HEK293 (cell line): ENCODE measurements around the gene PAK4.

ENCODE experiments used
- CTCF ChIA-PET: fragments of 350-600 bp; formaldehyde crosslinking; extraction: SDS; loops from one replicate; lab custom pipeline; 2021; ENCODE audit warnings: antibody characterized with exemption; lab: Yijun Ruan, JAX
- POLR2A ChIA-PET: fragments of 300-600 bp; formaldehyde crosslinking; extraction: SDS; loops from one replicate; lab custom pipeline; 2020; ENCODE audit warnings: antibody characterized with exemption, inconsistent platforms; lab: Yijun Ruan, JAX
- H3K27ac ChIP-seq: fragments of 200-500 bp; sonication (Bioruptor generic); 2 replicates; pipeline ENCODE4 v1.5.1; 2014; ENCODE audit warnings: low read depth, low read length, control low read depth, inconsistent platforms; ENCODE audit errors: extremely low read depth
- H3K36me3 ChIP-seq, 2 experiments: fragments of 200-500 bp in 1 of 2; sonication (Bioruptor generic) in 1 of 2; 1 replicate in 1 of 2; 2 replicates in 1 of 2; pipeline ENCODE4 v1.5.1; 2014 to 2017; ENCODE audit warnings: inconsistent platforms in 2 of 2, low read length in 2 of 2; ENCODE audit not compliant: control insufficient read depth in 2 of 2, insufficient read depth in 1 of 2
- H3K4me1 ChIP-seq: fragments of 200-500 bp; sonication (Bioruptor generic); 2 replicates; pipeline ENCODE4 v1.5.1; 2014; ENCODE audit warnings: mild to moderate bottlenecking, low read length, inconsistent platforms; ENCODE audit not compliant: control insufficient read depth, insufficient read depth
- H3K4me3 ChIP-seq: 2 replicates; pipeline ENCODE4 v1.5.1; 2011; ENCODE audit warnings: low read depth, mild to moderate bottlenecking, control low read depth, low read length, moderate library complexity
- H3K9me3 ChIP-seq: fragments of 200-500 bp; sonication (Bioruptor generic); 2 replicates; pipeline ENCODE4 v1.5.1; 2014; ENCODE audit warnings: low read depth, low read length, inconsistent platforms; ENCODE audit not compliant: control insufficient read depth, insufficient read depth
- CTCF ChIP-seq: fragments of 450-650 bp; formaldehyde crosslinking; IDR thresholded peaks from 2 replicates; pipeline ENCODE4 v1.5.1; 2016; ENCODE audit warnings: missing biosample characterization, missing genetic modification characterization
- GLIS2 ChIP-seq: fragments of 450-650 bp; formaldehyde crosslinking; IDR thresholded peaks from 2 replicates; pipeline ENCODE4 v1.5.1; 2016; ENCODE audit warnings: missing biosample characterization, missing genetic modification characterization
- KLF1 ChIP-seq: fragments of 450-650 bp; formaldehyde crosslinking; IDR thresholded peaks from 2 replicates; pipeline ENCODE4 v1.5.1; 2016; ENCODE audit warnings: missing biosample characterization, missing genetic modification characterization
- OVOL3 ChIP-seq: fragments of 450-650 bp; formaldehyde crosslinking; IDR thresholded peaks from 2 replicates; pipeline ENCODE4 v1.5.1; 2016; ENCODE audit warnings: missing biosample characterization, missing genetic modification characterization
- SCRT1 ChIP-seq: fragments of 450-650 bp; formaldehyde crosslinking; IDR thresholded peaks from 2 replicates; pipeline ENCODE4 v1.5.1; 2016; ENCODE audit warnings: missing biosample characterization, missing genetic modification characterization, borderline replicate concordance
- WT1 ChIP-seq: fragments of 450-650 bp; formaldehyde crosslinking; IDR thresholded peaks from 2 replicates; pipeline ENCODE4 v1.5.1; 2016; ENCODE audit warnings: missing biosample characterization, missing genetic modification characterization
- YY2 ChIP-seq: fragments of 450-650 bp; formaldehyde crosslinking; IDR thresholded peaks from 2 replicates; pipeline ENCODE4 v1.5.1; 2016; ENCODE audit warnings: missing biosample characterization, missing genetic modification characterization
- ZBTB6 ChIP-seq: fragments of 450-650 bp; formaldehyde crosslinking; IDR thresholded peaks from 2 replicates; pipeline ENCODE4 v1.5.1; 2017; ENCODE audit warnings: missing biosample characterization, missing genetic modification characterization
- ZNF112 ChIP-seq: fragments of 450-650 bp; formaldehyde crosslinking; IDR thresholded peaks from 2 replicates; pipeline ENCODE4 v1.5.0; 2017; ENCODE audit warnings: missing biosample characterization, missing genetic modification characterization
- ZNF16 ChIP-seq: fragments of 450-650 bp; formaldehyde crosslinking; IDR thresholded peaks from 2 replicates; pipeline ENCODE4 v1.5.1; 2016; ENCODE audit warnings: low read depth, missing biosample characterization, missing genetic modification characterization
- ZNF223 ChIP-seq: fragments of 450-650 bp; formaldehyde crosslinking; IDR thresholded peaks from 2 replicates; pipeline ENCODE4 v1.5.1; 2016; ENCODE audit warnings: missing biosample characterization, missing genetic modification characterization
- ZNF24 ChIP-seq: fragments of 450-650 bp; formaldehyde crosslinking; IDR thresholded peaks from 2 replicates; pipeline ENCODE4 v1.5.1; 2016; ENCODE audit warnings: missing biosample characterization, missing genetic modification characterization
- ZNF280C ChIP-seq: fragments of 450-650 bp; formaldehyde crosslinking; IDR thresholded peaks from 2 replicates; pipeline ENCODE4 v1.5.1; 2016; ENCODE audit warnings: missing biosample characterization, missing genetic modification characterization
- ZNF600 ChIP-seq: fragments of 450-650 bp; formaldehyde crosslinking; IDR thresholded peaks from 2 replicates; pipeline ENCODE4 v1.5.1; 2016; ENCODE audit warnings: missing biosample characterization, missing genetic modification characterization
- ZNF645 ChIP-seq: fragments of 450-650 bp; formaldehyde crosslinking; IDR thresholded peaks from 2 replicates; pipeline ENCODE4; 2016; ENCODE audit warnings: missing biosample characterization, missing genetic modification characterization
- ZNF707 ChIP-seq: fragments of 450-650 bp; formaldehyde crosslinking; IDR thresholded peaks from 2 replicates; pipeline ENCODE4 v1.5.1; 2016; ENCODE audit warnings: missing biosample characterization, missing genetic modification characterization
- ZNF76 ChIP-seq: fragments of 450-650 bp; formaldehyde crosslinking; IDR thresholded peaks from 2 replicates; pipeline ENCODE4; 2016; ENCODE audit warnings: low read depth, missing biosample characterization, missing genetic modification characterization, borderline replicate concordance
- ZNF777 ChIP-seq: fragments of 450-650 bp; formaldehyde crosslinking; IDR thresholded peaks from 2 replicates; pipeline ENCODE4 v1.5.1; 2017; ENCODE audit warnings: missing biosample characterization, missing genetic modification characterization, borderline replicate concordance
- ZNF792 ChIP-seq: fragments of 450-650 bp; formaldehyde crosslinking; IDR thresholded peaks from 2 replicates; pipeline ENCODE4 v1.5.1; 2016; ENCODE audit warnings: missing biosample characterization, missing genetic modification characterization
- TF ChIP-seq, protein P1 (sequence below): fragments of 450-650 bp; formaldehyde crosslinking; IDR thresholded peaks from 2 replicates; pipeline ENCODE4 v1.5.1; 2017; ENCODE audit warnings: missing biosample characterization, missing genetic modification characterization
- TF ChIP-seq, protein P2 (sequence below): fragments of 450-650 bp; formaldehyde crosslinking; IDR thresholded peaks from 2 replicates; pipeline ENCODE4 v1.5.1; 2017; ENCODE audit warnings: missing biosample characterization, missing genetic modification characterization
- TF ChIP-seq, protein P3 (sequence below): fragments of 450-650 bp; formaldehyde crosslinking; IDR thresholded peaks from 2 replicates; pipeline ENCODE4 v1.5.1; 2016; ENCODE audit warnings: missing biosample characterization, missing genetic modification characterization, low read depth
- TF ChIP-seq, protein P4 (sequence below): sonication (generic); formaldehyde crosslinking; IDR thresholded peaks from 2 replicates; pipeline ENCODE4 v1.8.1; 2022; ENCODE audit warnings: mild to moderate bottlenecking, moderate library complexity, missing genetic modification reagents

The PAK4 gene

DNA sequence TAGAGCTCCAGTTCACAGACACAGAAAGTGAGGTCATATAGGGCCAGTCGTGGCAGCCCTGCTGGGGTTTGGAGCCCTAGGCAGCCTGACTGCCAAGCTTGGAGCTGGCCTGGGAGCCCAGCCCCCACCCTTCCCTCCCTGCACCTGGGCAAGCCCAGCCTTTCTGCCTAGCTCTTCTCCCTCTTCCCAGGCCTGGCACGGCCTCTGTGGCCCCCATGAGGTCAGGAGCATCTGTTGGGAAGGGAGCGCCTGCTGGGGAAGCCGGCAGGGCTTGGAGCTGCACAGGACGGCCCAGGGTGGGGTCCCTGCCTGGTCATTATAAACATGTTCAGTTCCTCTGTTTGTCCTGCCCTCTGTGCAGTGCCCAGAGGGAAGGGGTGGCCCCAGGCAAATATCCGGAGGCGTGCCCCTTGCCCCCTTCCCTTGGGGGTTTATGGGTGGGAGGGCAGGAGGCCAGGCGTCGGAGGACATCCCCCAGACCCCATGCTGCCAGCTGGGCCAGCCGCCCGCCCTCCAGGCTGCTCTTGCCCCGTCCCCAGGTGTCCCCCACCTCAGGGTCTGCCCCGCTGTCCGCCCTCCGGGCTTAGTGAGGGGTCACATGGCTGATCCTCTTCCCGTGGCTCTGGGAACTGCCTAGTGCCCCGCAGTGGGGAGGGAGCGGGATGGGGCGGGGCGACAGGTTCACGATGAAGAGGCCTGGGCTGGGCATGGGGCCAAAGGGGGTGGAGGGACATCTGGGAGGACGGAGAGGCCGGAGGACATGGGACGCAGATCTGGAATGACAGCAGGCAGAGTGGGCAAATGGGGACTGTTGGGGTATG is 41.2 kb downstream of the PAK4 start:
- Histone ChIP-seq H3K4me3 (no peak overlapping the region), H3K27ac (peak overlapping the region; percentile 46; the same call in 1 of the 2 replicates), H3K4me1 (peaks cover 9% of the 10 kb centered on the region), H3K36me3 (peaks cover 11 to 15% of the 10 kb centered on the region in 2 experiments; a peak in 2 of 3 replicates), H3K9me3 (no peaks in the 10 kb centered on the region)
- ChIA-PET CTCF (interaction anchor here (0.5 to 1.3 kb wide), 3 partner anchors 21 to 570 kb away, joined by 3 to 6 read pairs (median 4); no protein-coding TSS in a partner anchor), POLR2A (interaction anchor here (0.7 kb wide), 1 partner anchor 1314 kb away, joined by 7 read pairs; no protein-coding TSS in a partner anchor)
- TF ChIP-seq ZNF24 (tag by site-specific recombination) (no peak), GLIS2 (peak; percentile 45; the same call in 1 of the 2 replicates), ZNF777 (no peak), CTCF (tag by site-specific recombination) (no peak), YY2 (tag by site-specific recombination) (no peak), ZNF76 (tag by site-specific recombination) (no peak), WT1 (no peak), ZNF707 (no peak), ZNF600 (tag by site-specific recombination) (0 out of 2 replicates have a peak, but pooled peaks have one; percentile 26), ZNF645 (tag by site-specific recombination) (no peak), ZNF112 (tag by site-specific recombination) (no peak), SCRT1 (tag by site-specific recombination) (peak; percentile 68; the same call in 1 of the 2 replicates), ZNF223 (tag by site-specific recombination) (no peak), ZNF280C (no peak), KLF1 (tag by site-specific recombination) (peak; percentile 74; the same call in 1 of the 2 replicates), ZBTB6 (no peak), ZNF16 (tag by site-specific recombination) (no peak), OVOL3 (tag by site-specific recombination) (no peak), ZNF792 (tag by site-specific recombination) (no peak)
- TF ChIP-seq, protein P1, sequence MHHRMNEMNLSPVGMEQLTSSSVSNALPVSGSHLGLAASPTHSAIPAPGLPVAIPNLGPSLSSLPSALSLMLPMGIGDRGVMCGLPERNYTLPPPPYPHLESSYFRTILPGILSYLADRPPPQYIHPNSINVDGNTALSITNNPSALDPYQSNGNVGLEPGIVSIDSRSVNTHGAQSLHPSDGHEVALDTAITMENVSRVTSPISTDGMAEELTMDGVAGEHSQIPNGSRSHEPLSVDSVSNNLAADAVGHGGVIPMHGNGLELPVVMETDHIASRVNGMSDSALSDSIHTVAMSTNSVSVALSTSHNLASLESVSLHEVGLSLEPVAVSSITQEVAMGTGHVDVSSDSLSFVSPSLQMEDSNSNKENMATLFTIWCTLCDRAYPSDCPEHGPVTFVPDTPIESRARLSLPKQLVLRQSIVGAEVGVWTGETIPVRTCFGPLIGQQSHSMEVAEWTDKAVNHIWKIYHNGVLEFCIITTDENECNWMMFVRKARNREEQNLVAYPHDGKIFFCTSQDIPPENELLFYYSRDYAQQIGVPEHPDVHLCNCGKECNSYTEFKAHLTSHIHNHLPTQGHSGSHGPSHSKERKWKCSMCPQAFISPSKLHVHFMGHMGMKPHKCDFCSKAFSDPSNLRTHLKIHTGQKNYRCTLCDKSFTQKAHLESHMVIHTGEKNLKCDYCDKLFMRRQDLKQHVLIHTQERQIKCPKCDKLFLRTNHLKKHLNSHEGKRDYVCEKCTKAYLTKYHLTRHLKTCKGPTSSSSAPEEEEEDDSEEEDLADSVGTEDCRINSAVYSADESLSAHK (tag by site-specific recombination): no peak
- TF ChIP-seq, protein P2, sequence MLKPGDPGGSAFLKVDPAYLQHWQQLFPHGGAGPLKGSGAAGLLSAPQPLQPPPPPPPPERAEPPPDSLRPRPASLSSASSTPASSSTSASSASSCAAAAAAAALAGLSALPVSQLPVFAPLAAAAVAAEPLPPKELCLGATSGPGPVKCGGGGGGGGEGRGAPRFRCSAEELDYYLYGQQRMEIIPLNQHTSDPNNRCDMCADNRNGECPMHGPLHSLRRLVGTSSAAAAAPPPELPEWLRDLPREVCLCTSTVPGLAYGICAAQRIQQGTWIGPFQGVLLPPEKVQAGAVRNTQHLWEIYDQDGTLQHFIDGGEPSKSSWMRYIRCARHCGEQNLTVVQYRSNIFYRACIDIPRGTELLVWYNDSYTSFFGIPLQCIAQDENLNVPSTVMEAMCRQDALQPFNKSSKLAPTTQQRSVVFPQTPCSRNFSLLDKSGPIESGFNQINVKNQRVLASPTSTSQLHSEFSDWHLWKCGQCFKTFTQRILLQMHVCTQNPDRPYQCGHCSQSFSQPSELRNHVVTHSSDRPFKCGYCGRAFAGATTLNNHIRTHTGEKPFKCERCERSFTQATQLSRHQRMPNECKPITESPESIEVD: no peak
- TF ChIP-seq, protein P3, sequence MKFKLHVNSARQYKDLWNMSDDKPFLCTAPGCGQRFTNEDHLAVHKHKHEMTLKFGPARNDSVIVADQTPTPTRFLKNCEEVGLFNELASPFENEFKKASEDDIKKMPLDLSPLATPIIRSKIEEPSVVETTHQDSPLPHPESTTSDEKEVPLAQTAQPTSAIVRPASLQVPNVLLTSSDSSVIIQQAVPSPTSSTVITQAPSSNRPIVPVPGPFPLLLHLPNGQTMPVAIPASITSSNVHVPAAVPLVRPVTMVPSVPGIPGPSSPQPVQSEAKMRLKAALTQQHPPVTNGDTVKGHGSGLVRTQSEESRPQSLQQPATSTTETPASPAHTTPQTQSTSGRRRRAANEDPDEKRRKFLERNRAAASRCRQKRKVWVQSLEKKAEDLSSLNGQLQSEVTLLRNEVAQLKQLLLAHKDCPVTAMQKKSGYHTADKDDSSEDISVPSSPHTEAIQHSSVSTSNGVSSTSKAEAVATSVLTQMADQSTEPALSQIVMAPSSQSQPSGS (tag by site-specific recombination): no peak
- TF ChIP-seq, protein P4, sequence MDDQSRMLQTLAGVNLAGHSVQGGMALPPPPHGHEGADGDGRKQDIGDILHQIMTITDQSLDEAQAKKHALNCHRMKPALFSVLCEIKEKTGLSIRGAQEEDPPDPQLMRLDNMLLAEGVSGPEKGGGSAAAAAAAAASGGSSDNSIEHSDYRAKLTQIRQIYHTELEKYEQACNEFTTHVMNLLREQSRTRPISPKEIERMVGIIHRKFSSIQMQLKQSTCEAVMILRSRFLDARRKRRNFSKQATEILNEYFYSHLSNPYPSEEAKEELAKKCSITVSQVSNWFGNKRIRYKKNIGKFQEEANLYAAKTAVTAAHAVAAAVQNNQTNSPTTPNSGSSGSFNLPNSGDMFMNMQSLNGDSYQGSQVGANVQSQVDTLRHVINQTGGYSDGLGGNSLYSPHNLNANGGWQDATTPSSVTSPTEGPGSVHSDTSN (CRISPR knock-in tag): no peak
